NCI-H526 treated with DMSO at 0.1 percent for 48 hours (cell line): Measurements from ENCODE around the gene HIBCH.

ENCODE experiments used
- DNase-seq: peaks from one replicate; lab custom pipeline; 2025; lab: John Stamatoyannopoulos, UW

Gene HIBCH

GRCh38 chr2:190156530-190157212, 163.0 kb downstream of the HIBCH start:
- DNase-seq: no peak
